GM18907 (cell line): Measurements from ENCODE around the gene PCSK9.

Source experiments
- ATAC-seq: cut with Tn5 transposase; IDR thresholded peaks from one replicate; pipeline ENCODE4 v1.9.1; 2021; ENCODE audit warnings: mild to moderate bottlenecking, moderate library complexity; ENCODE audit not compliant: unreplicated experiment

Gene PCSK9

GRCh38 chr1:55039342-55040082 is at the start of gene PCSK9:
TSS of gene PCSK9 (plus strand) at chr1:55039548. CDS start at chr1:55039838, 290 bp downstream.
- no peak for ATAC-seq

- no peak for ATAC-seq
Measured at GRCh38 chr1:54989968-54990810, 49.2 kb upstream of the PCSK9 start.

- ATAC-seq, result no peak
Measured at GRCh38 chr1:54990916-54991315, 48.4 kb upstream of the PCSK9 start.

DNA sequence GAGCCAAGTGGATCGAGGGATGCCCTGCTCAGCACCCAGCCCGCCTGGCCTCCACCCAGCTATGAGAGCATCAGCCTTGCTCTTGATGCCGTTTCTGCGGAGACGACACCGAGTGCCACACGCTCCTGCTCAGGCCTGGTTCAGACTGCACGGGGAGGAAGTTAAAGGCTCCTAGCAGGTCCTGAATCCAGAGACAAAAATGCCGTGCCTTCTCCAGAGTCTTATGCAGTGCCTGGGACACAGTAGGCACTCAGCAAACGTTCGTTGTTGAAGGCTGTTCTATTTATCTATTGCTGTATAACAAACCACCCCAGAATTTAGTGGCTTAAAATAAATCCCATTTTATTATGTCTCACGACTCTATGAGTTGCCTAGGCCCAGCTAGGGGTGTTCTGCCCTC is 47.4 kb upstream of the PCSK9 start:
- no peak for ATAC-seq

DNA sequence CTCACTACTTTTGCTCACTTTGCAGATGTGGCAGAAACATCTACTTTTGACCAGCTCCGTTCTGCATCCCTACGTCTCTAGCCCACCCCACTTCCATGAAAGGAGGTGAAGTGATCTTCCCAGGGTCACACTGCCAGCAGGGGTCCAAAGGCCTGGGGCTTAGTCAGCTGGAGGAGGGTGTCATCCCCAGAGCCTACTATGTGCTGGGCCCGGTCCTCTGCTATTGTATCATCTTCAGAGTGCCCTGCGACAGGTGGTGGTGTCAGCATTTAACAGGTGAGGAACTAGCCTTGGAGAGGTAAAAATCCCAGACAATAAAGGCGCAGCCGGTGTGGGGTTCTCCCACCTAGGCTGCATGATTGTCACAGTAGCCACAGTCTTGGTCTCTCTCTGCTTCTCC is 46.2 kb upstream of the PCSK9 start:
- ATAC-seq, result no peak

- no peak for ATAC-seq
Measured at GRCh38 chr1:54994355-54994990, 44.9 kb upstream of the PCSK9 start.

GRCh38 chr1:54995013-54995760 is 44.2 kb upstream of the PCSK9 start:
- ATAC-seq, result no peak

DNA sequence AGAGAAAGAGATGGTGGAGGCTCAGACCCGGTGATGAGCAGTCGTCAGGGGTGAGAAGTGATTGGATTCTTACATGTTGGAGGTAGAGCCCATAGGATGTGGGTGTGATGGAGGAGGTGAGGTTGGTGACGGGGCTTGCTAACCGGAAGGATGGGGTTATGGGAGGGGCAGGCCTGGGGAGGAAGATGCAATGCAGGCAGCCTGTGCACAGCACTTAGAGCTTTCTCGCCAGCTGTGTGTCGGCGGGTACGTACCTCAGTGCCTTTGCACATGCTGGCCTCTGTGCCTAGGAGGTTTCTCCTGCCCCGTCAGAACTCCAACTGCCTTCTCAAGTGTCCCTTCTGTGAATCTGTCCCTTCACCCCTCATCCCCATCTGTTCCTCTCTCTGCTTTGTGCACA is 43.5 kb upstream of the PCSK9 start:
- no peak for ATAC-seq

- ATAC-seq, result peak; percentile 73
Measured at GRCh38 chr1:54996359-54996868, 42.9 kb upstream of the PCSK9 start.

DNA sequence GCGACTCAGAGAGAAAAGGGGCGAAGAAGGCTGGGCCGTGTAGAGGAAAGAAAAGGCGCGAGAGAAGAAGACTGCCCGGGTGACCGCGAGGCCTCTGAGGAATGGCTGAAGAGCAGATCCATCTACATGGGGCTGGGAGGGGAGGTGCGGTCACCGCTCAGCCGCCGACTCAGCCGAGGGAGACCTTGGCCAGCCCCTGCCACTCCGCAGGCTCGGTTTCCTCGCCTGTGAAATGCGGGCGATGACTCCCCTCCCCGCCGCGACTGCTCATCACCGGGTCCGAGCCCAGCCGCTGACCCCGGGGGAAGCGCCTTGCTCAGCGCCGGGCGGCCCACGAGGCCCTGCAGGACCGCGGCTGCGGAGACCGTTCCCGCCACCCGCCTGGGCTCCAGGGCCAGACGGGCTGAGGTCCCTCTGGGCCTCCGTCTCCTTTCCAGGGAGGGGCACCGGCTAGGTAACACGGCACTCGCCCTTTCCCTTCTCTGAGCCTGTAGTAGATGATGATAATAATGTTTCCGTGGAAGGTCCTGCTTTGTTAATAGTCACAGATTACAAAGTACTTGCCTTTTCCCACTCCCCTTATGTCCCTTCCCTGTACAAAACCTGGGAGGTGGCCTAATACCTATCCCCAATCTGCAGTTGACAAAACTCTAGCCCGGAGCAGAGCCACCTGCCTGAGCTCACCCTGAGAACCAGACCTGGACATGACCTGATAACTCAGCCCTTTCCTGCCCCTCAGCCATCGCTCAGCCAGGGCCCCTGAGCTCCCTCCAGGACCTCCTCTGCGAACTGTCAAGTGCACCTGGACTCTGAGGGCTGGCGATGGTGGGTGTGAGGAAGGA is 42.3 kb upstream of the PCSK9 start:
- no peak for ATAC-seq

- ATAC-seq, result no peak
Measured at GRCh38 chr1:54997711-54997986, 41.7 kb upstream of the PCSK9 start.

DNA sequence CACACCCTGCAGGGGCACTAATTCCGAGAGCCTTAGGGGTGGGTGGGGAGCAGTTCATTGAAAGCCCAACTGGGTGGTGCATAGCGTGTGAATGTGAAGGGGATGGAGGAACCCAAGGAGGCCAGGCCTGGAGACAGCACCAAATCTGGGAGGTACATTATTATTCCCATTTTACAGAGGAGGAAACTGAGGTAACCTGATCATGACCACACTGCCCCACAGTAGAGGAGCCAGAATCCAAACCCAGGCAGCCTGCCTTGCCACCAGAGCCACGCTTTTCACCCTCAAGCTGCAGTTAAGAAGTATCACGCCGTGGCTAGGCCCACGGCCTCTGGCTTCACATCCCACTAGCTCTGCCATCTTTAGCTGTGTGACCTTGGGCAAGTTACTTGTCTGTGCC is 41.2 kb upstream of the PCSK9 start:
- ATAC-seq, result no peak

DNA sequence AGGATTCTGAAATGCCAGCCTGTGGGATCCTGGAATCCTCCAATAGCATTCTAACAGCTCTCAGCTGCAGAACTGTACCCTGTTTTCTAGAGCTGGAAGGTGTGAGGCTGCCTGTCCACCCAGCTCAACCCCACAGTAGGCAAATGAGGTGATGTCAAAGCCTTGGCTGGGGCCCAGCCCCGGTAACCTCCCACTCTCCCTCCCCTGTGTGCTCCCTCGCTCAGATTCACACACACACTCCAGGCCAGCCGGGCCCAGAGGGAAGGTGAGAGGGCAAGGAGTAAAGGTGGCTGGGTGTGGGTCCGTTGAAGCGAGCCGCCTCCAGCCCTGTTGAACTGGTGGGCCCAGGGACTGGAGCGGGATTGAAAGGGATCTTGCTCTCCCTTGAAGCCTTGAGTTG is 40.7 kb upstream of the PCSK9 start, which contains the start of gene BSND:
Gene BSND (plus strand): TSS at position 257 of the 400 bp plus-strand sequence. CDS start 254 bp downstream, outside the sequence.
- no peak for ATAC-seq

DNA sequence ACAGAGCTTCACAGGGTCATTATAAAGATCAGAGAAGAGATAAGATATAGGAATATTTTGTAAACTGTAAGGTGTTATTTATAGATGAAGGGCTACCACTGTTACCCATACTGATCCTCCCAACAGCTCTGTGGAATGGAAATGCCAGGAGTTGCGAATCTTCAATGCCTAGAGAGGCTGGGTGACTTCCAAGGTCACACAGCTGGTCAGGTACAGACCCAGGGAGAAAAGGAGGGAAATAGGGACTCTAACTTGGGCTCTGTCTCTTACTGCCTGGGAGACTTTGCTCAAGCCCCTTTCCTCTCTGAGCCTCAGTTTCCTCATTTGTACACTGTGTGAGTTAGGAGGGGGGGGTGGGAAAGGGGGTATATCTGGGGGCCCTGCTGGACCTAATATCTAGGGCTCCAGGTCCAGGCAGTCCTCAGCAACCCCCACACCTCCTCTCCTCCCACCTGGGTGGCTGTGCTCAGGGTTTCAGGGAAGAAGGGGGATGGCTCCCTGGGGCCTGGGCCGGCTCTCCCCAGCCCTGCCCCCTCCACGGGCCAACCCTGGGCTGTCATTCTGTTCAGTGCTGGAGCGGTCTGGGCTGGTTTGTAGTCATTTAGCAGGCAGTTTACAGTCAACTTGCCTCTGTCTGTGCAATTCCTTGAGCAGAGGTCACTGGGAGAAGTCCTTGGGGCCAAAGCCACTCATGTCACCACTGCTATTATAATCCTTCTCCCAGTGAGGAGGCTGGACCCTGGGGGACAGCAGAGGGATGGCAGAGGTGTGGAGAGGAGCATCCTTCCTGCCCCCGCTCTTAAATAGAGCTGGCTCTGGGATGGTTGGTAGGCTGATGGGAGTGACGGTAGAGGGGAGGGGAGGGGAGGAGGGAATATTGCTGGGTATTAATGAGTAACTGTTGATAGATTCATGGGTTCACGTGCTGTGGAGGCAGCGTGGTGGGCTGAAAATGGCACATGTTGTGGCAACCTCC is 39.0 kb upstream of the PCSK9 start:
- no peak for ATAC-seq

DNA sequence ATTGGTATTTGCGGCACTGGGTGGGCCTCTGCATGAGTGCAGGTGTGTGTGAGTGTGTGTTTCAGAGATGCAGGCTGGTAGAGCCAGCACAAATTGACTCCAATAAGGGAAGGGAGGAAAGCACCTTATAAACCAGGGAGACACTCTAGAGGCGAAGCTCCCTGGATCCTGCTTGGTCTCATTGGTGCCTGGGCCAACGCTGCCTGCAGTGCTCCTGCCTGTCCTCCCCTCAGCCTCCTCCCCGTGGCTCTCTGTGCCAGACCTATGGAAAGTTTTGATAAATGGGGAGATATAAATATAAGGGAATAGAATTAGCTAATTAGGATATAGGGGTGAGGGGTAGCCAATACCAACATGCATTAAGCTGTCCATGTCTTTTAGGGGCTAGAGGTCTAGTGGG is 38.0 kb upstream of the PCSK9 start:
- no peak for ATAC-seq

- ATAC-seq, result no peak
Measured at GRCh38 chr1:55002686-55003085, 36.7 kb upstream of the PCSK9 start.

GRCh38 chr1:55005351-55006140 is 33.8 kb upstream of the PCSK9 start:
- ATAC-seq, result no peak

GRCh38 chr1:55006931-55007330 is 32.4 kb upstream of the PCSK9 start:
- ATAC-seq, result no peak
